Prostate gland (tissue), 2 donors: Measurements from ENCODE around the gene RBM22. TPM values are rescaled to one million over a fixed set of nuclear protein-coding genes. Genes with fewer than 3 reads are reported as not detected.

ENCODE experiments used
- DNase-seq: peaks from one replicate; pipeline ENCODE4 v3.0.0-alpha.2; 2019; ENCODE audit warnings: low spot score
- H3K27ac ChIP-seq, 2 donors: fragments of 200-600 bp; sonication (generic); 2 replicates each; pipeline ENCODE4 v1.5.1; 2017 to 2019
- H3K27me3 ChIP-seq: fragments of 200-600 bp; sonication (generic); replicated peaks from 2 replicates; pipeline ENCODE4 v1.5.1; 2019; ENCODE audit not compliant: insufficient read depth
- H3K36me3 ChIP-seq, 2 donors: fragments of 200-600 bp; sonication (generic); 1 replicate in 1 of 2; 2 replicates in 1 of 2; pipeline versions ENCODE4 v1.5.1 to v1.8.1; 2017 to 2019
- H3K4me1 ChIP-seq: fragments of 200-600 bp; sonication (generic); replicated peaks from 2 replicates; pipeline ENCODE4 v1.5.1; 2019
- H3K4me3 ChIP-seq, 2 donors: fragments of 200-600 bp; sonication (generic); 2 replicates each; pipeline ENCODE4 v1.5.1; 2017 to 2019
- H3K9me3 ChIP-seq: fragments of 200-600 bp; sonication (generic); 2 replicates; pipeline ENCODE4 v1.5.1; 2017
- CTCF ChIP-seq, 4 experiments: fragments of 200-600 bp in 2 of 4; fragments of 450-650 bp in 2 of 4; sonication (generic) in 2 of 4; IDR thresholded peaks; 1 replicate in 3 of 4; 2 replicates in 1 of 4; pipeline ENCODE4 v1.5.1; 2016 to 2019; ENCODE audit warnings: antibody characterized with exemption in 4 of 4, mild to moderate bottlenecking in 2 of 4, moderate library complexity in 2 of 4
- POLR2A ChIP-seq: fragments of 450-650 bp; IDR thresholded peaks from one replicate; pipeline ENCODE4 v1.6.1; 2016; ENCODE audit warnings: antibody characterized with exemption, mild to moderate bottlenecking
- POLR2AphosphoS5 ChIP-seq: sonication (generic); formaldehyde crosslinking; IDR thresholded peaks from one replicate; pipeline ENCODE4 v1.6.1; 2017; ENCODE audit warnings: antibody characterized with exemption
- WGBS: methylation state at CpG from one replicate; pipeline ENCODE4 v1.1.5; 2018; 5-methylcytosine and 5-hydroxymethylcytosine counted together
- intact Hi-C: fragments of 100-400 bp; cut with DNase I; formaldehyde crosslinking; loops from one replicate; pipeline ENCODE4 v1.14.2; 2022
- total RNA-seq, 2 donors: library from RNA; depleted of rRNA; stranded (reverse); fragments of >200 nt; gene quantifications; one replicate each; pipeline ENCODE4 v1.1.0, GENCODE V29; 2016

RBM22 gene
- total RNA-seq, 2 donors from 2014 or later, result 33.6 to 40.3 TPM

- no peaks in the 10 kb centered on the region for H3K4me1 ChIP-seq
- H3K27me3 ChIP-seq, result no peaks in the 10 kb centered on the region
- no peak overlapping the region for H3K27ac ChIP-seq
- peaks cover 0 to 12% of the 10 kb centered on the region in 2 donors for H3K36me3 ChIP-seq
- no peak overlapping the region for H3K4me3 ChIP-seq
- no peaks in the 10 kb centered on the region for H3K9me3 ChIP-seq
- 85% methylated on average over 7 of the region's 7 CpGs for WGBS
- TF ChIP-seq POLR2A (no peak), POLR2AphosphoS5 (no peak), CTCF (IDR thresholded peaks at IDR 0.05) (no peak)
- DNase-seq, result no peak
- intact Hi-C loops, result no loop called here
Observed at GRCh38 chr5:150734579-150735384, 33.9 kb upstream of the RBM22 start.

GRCh38 chr5:150731669-150732242 is 30.9 kb upstream of the RBM22 start:
- WGBS, result 86% methylated on average over 6 of the region's 6 CpGs
- Histone ChIP-seq H3K9me3 (no peaks in the 10 kb centered on the region), H3K4me1 (no peaks in the 10 kb centered on the region), H3K27ac (no peak overlapping the region), H3K4me3 (no peak overlapping the region), H3K27me3 (no peaks in the 10 kb centered on the region), H3K36me3 (peaks cover 0 to 14% of the 10 kb centered on the region in 2 donors)
- TF ChIP-seq POLR2A (no peak), CTCF (IDR thresholded peaks at IDR 0.05) (no peak), POLR2AphosphoS5 (no peak)
- no peak for DNase-seq
- intact Hi-C loops, result no loop called here

DNA sequence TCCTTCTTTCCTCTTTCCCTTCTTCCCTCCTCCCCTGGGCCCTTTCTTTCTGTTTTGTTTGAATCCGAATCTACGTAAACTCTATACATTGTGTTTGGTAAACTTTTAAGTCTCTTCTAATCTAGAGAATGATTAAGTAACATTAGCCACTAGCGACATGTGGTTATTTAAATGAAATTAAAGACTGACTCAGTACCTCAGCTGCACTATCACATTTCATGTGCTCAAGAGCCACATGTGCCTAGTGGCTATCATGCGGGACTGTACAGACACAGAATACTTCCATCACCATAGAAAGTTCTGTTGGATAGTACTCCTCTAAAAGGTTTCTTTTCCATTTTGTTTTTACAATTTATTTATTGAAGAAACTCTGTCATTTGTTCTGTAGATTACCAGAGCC is 29.0 kb upstream of the RBM22 start:
- Histone ChIP-seq H3K27ac (no peak overlapping the region), H3K36me3 (peaks cover 0 to 14% of the 10 kb centered on the region in 2 donors), H3K27me3 (no peaks in the 10 kb centered on the region), H3K9me3 (no peaks in the 10 kb centered on the region), H3K4me3 (no peak overlapping the region), H3K4me1 (no peaks in the 10 kb centered on the region)
- TF ChIP-seq POLR2AphosphoS5 (no peak), CTCF (IDR thresholded peaks at IDR 0.05) (no peak), POLR2A (no peak)
- intact Hi-C loops, result loop anchor here (1.0 kb wide), 1 partner anchor 10 kb away; no protein-coding TSS in a partner anchor
- no peak for DNase-seq
- WGBS, result 95% methylated on average over 4 of the region's 4 CpGs

GRCh38 chr5:150723845-150724244 is 23.0 kb upstream of the RBM22 start:
- Histone ChIP-seq H3K27ac (no peak overlapping the region), H3K27me3 (no peaks in the 10 kb centered on the region), H3K4me1 (no peaks in the 10 kb centered on the region), H3K36me3 (peaks cover 0 to 5% of the 10 kb centered on the region in 2 donors), H3K4me3 (no peak overlapping the region), H3K9me3 (no peaks in the 10 kb centered on the region)
- 92% methylated on average over 2 of the region's 2 CpGs for WGBS
- no peak for TF ChIP-seq POLR2AphosphoS5
- TF ChIP-seq POLR2A, result no peak
- TF ChIP-seq CTCF (IDR thresholded peaks at IDR 0.05), result no peak
- DNase-seq, result no peak
- intact Hi-C loops, result no loop called here

DNA sequence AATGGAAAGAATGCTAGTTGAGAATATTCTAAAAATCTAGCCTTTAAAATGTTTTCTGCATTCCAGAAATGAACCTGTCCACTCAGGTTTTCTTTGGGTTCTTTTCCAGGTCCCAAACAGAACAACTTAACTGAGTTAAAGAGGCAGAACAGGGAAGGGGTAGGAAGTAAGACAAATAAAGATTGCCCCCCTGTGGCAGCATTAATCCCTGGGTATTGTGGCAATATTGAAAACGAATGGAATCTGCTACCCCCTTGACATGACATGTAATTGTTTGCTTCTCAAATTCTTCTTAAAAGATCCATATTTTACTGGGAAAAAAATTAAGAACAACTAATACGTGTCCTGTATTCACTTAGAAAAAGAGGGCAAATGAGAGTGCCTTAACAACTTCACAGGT is 9.3 kb upstream of the RBM22 start:
- Histone ChIP-seq H3K36me3 (peaks cover 0 to 4% of the 10 kb centered on the region in 2 donors), H3K4me3 (no peak overlapping the region), H3K27me3 (no peaks in the 10 kb centered on the region), H3K4me1 (no peaks in the 10 kb centered on the region), H3K9me3 (no peaks in the 10 kb centered on the region), H3K27ac (no peak overlapping the region)
- 60% methylated on average over 2 of the region's 2 CpGs for WGBS
- intact Hi-C loops, result no loop called here
- no peak for DNase-seq
- peak in 2 of 4 experiments; percentile 22 to 23 for TF ChIP-seq CTCF (IDR thresholded peaks at IDR 0.05)
- no peak for TF ChIP-seq POLR2A
- TF ChIP-seq POLR2AphosphoS5, result no peak
